Fibroblast of mammary gland (primary cell): ENCODE data around the gene PTBP1.

Source experiments
- DNase-seq: peaks from one replicate; pipeline ENCODE4 v3.0.0-alpha.2; 2010; ENCODE audit warnings: low read depth
- H3K4me3 ChIP-seq: 2 replicates; pipeline ENCODE4 v1.5.1; 2011; ENCODE audit warnings: low read depth, mild to moderate bottlenecking, low read length, moderate library complexity; ENCODE audit not compliant: control insufficient read depth
- TF ChIP-seq, protein P1 (sequence below): conservative IDR thresholded peaks from 2 replicates; pipeline ENCODE4 v1.5.1; 2011; ENCODE audit warnings: low read depth, low read length, inconsistent platforms; ENCODE audit not compliant: control insufficient read depth, insufficient read depth

Gene PTBP1

DNA sequence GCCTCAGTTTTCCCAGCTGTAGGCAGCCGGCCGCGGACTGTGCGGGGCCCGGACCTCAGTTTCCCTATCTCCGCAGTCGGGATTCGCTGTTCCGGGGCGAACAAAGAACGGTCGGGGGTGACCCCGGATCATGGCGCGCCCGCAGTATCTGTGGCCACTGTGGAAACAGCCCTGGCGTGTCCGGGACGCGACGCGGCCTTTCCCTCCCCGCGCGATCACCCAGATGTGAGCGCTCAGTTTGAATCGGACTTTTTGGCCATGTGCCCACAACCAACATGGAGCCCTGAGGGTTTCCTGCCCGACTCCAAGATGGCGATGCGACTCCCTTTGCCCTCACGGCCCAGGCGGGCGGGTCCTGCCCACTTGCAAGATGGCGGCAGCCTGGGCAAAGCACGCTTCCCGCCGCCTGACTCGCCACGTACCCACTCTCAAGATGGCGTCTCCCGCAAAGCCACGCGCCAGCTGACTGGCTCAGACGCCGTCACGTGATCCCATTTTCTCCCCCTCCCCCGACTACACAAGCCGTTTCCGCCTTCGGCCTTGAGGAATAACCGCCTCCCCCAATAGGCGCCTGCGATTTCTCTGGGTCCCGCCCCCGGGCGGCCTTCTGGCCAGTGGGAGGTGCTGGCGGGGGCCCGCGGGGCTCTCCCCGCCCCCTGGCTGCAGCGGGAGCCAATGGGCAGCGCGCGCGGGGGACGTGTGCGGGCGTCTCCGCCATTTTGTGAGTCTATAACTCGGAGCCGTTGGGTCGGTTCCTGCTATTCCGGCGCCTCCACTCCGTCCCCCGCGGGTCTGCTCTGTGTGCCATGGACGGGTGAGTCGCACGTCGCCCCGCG is at the start of gene PTBP1:
PTBP1 (plus strand) TSS at position 761 of the 836 bp plus-strand sequence; CDS start at position 807, 46 bp downstream.
- DNase-seq, result peak; percentile 100
- TF ChIP-seq, protein P1, sequence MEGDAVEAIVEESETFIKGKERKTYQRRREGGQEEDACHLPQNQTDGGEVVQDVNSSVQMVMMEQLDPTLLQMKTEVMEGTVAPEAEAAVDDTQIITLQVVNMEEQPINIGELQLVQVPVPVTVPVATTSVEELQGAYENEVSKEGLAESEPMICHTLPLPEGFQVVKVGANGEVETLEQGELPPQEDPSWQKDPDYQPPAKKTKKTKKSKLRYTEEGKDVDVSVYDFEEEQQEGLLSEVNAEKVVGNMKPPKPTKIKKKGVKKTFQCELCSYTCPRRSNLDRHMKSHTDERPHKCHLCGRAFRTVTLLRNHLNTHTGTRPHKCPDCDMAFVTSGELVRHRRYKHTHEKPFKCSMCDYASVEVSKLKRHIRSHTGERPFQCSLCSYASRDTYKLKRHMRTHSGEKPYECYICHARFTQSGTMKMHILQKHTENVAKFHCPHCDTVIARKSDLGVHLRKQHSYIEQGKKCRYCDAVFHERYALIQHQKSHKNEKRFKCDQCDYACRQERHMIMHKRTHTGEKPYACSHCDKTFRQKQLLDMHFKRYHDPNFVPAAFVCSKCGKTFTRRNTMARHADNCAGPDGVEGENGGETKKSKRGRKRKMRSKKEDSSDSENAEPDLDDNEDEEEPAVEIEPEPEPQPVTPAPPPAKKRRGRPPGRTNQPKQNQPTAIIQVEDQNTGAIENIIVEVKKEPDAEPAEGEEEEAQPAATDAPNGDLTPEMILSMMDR, result no peak
- peak within 1 kb of the TSS; percentile 88 for H3K4me3 ChIP-seq

DNA sequence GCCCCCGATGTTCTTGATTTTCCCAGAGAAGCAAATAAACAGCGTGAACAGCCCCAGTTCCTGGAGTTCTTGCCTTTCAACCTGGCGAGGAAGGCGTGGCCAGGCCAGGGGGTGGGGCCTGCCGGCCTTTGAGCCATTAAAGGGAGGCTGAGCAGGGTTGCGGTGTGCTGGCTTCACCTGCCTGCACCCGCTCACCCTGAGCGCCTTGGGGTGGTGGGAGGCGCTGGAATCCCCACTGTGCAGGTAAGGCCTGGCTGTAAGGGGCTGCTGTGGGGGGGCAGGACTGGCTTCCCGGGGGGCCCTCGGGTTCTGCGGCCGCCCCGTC is 49.0 kb upstream of the PTBP1 start:
- DNase-seq, result no peak

DNA sequence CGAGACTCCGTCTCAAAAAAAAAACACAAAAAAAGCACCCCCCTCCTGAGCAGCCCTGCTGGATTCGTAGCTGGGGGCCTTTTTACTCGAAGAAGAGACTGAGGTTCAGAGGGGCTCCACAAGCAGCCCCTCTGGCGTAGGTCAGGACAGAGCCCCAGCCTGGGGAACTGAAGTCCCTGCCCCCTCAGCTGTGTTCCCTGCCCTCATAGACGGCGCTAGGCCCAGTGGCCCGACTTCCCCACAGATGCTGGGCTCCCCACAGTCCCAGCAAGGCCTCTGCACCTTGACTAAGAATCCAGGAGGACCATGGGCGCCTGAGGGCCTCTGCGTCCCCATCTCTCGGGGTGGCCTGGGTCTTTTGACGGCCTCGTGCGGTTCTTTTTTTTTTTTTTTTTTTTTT is 47.4 kb upstream of the PTBP1 start:
- no peak for DNase-seq
- TF ChIP-seq, protein P1, result no peak

More for the DNA sequence above, 49.0 kb upstream of the PTBP1 start:
- TF ChIP-seq, protein P1, result no peak
- H3K4me3 ChIP-seq, result no peak overlapping the region

DNA sequence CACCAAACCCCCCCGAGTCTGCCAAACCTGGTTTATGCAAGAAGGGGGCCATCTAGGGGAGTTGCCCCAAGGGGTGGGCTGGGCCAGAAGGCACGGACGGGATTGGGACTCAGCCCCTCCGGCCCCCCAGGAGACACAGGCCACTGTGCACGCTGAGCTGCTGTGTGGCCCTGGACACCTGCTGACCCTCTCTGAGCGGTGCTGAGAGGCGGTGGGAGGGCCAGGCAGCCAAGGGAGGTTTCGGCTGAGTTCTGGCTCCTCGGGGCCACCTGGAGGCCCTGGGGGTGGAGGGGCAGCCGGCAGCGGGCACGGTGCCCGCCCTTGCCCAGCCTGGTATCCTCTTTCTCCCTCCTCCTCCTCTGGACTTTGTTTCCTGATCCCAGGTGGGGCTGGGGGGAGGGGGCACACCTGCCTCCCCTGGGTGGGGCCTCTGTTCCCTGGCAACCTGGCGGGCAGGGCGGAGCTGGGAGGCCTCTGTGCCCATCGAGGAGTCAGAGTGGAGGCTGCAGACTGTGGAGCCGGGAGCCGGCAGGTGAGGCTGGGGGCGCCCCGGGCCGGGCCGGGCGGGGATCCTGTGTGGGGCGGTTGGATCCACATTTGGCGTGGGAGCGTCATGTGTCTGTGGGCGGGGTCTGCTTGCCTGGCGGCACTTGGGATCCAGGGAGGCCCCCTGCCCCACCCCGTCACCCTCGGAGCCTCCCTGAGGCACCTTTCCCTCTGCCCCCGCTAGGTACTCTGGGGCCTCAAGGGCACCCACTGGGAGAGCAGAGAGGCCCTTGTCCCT is 46.4 kb upstream of the PTBP1 start, which contains the start of gene MISP:
MISP (plus strand) TSS at position 473 of the 784 bp plus-strand sequence. CDS start 5,835 bp downstream, outside the sequence.
- TF ChIP-seq, protein P1, result no peak
- H3K4me3 ChIP-seq, result no peak within 1 kb of the TSS
- no peak for DNase-seq

More for the DNA sequence above, 47.4 kb upstream of the PTBP1 start:
- H3K4me3 ChIP-seq, result no peak overlapping the region

DNA sequence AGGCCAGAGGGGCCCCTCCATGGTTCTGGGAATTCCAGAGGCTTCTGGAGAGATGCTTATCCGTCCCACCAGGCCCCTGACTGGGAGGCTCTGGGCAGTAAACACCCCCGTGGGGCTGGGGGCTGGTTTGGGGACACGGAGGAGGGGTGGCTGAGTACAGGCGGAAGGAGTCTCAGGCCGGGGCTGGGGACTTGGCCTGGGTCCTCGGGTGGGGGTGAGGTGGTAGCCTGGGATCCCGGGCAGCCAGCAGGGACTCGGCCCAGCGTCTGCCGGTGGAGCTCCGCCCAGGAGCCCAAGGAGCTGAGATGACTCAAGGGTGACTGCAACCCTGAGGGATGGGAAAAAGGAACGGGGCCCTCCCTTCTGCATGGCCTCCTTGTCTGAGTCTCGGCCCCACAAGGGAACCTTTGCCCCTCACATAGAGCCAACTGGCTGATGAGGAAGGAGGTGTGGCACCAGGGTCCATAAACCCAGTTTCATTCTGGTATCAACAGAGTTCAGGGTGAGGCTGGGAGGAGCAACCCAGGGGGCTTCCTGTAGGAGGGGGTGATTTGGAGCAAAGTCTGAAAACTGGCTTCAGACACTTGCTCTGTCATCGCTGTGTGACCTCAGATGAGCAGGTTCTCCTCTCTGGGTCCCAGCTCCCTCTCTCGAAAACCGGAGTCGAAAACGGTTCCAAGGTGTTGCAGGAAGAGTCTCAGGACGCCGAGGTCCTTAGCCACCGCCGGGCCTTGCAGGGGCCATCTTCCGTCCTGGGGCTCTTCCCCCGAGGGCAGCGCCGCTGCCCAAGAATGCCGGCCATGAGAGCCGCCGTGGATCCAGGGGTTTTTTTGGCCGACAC is 45.5 kb upstream of the PTBP1 start:
- DNase-seq, result peak; percentile 87
- TF ChIP-seq, protein P1, result no peak
- no peak overlapping the region for H3K4me3 ChIP-seq
